ENCODE results near the gene LRRC8D. TPM values are rescaled to one million over a fixed set of nuclear protein-coding genes. Genes with fewer than 3 reads are reported as not detected.
"Not testable (repeated sequence)": the region's sequence is repeated elsewhere in the genome, so short reads cannot be mapped to it uniquely, and the experiment has no call there.

The LRRC8D gene
- total RNA-seq, 1 experiment from 2014 or later, result 36.2 TPM

- DNase-seq (ENCODE audit: low read depth), result no peak
These were observed 90.6 kb downstream of the LRRC8D start for GRCh38 chr1:89911191-89911991.

GRCh38 chr1:89912073-89912472 lies 91.2 kb downstream of the LRRC8D start:
- DNase-seq (ENCODE audit: low read depth), result no peak

GRCh38 chr1:89913353-89914095 lies 92.7 kb downstream of the LRRC8D start:
- DNase-seq (ENCODE audit: low read depth), result no peak

- DNase-seq (ENCODE audit: low read depth), result no peak
These were observed 96.5 kb downstream of the LRRC8D start for GRCh38 chr1:89917353-89917752.

- no peak for DNase-seq (ENCODE audit: low read depth)
These were observed 97.4 kb downstream of the LRRC8D start for GRCh38 chr1:89918127-89918793.

GRCh38 chr1:89918794-89919155 lies 97.9 kb downstream of the LRRC8D start:
- DNase-seq (ENCODE audit: low read depth), result no peak

GRCh38 chr1:89919174-89919573 lies 98.3 kb downstream of the LRRC8D start:
- no peak for DNase-seq (ENCODE audit: low read depth)

GRCh38 chr1:89922911-89923310 lies 102.1 kb downstream of the LRRC8D start:
- DNase-seq (ENCODE audit: low read depth), result no peak

- no peak for DNase-seq (ENCODE audit: low read depth)
These were observed 102.7 kb downstream of the LRRC8D start for GRCh38 chr1:89923517-89923916.

- not testable (repeated sequence) for DNase-seq (ENCODE audit: low read depth)
These were observed 103.2 kb downstream of the LRRC8D start for GRCh38 chr1:89924075-89924474.

GRCh38 chr1:89927049-89927448 lies 106.2 kb downstream of the LRRC8D start:
- DNase-seq (ENCODE audit: low read depth), result no peak

- no peak for DNase-seq (ENCODE audit: low read depth)
These were observed 106.6 kb downstream of the LRRC8D start for GRCh38 chr1:89927478-89927877.

GRCh38 chr1:89928506-89928905 lies 107.7 kb downstream of the LRRC8D start:
- DNase-seq (ENCODE audit: low read depth), result no peak

GRCh38 chr1:89929467-89930063 lies 108.7 kb downstream of the LRRC8D start:
- DNase-seq (ENCODE audit: low read depth), result no peak

GRCh38 chr1:89930579-89930978 lies 109.7 kb downstream of the LRRC8D start:
- no peak for DNase-seq (ENCODE audit: low read depth)

GRCh38 chr1:89931964-89932363 lies 111.1 kb downstream of the LRRC8D start:
- no peak for DNase-seq (ENCODE audit: low read depth)

- no peak for DNase-seq (ENCODE audit: low read depth)
These were observed 111.9 kb downstream of the LRRC8D start for GRCh38 chr1:89932598-89933364.

- no peak for DNase-seq (ENCODE audit: low read depth)
These were observed 113.6 kb downstream of the LRRC8D start for GRCh38 chr1:89934461-89934860.

GRCh38 chr1:89935235-89935634 lies 114.4 kb downstream of the LRRC8D start:
- no peak for DNase-seq (ENCODE audit: low read depth)

- DNase-seq (ENCODE audit: low read depth), result no peak
These were observed 115.9 kb downstream of the LRRC8D start for GRCh38 chr1:89936694-89937093.
